GM18909 (cell line): ENCODE results near the gene GCNA.
"Not testable (repeated sequence)": the region's sequence is repeated elsewhere in the genome, so short reads cannot be mapped to it uniquely, and the experiment has no call there.

Experiments
- ATAC-seq: cut with Tn5 transposase; IDR thresholded peaks from one replicate; pipeline ENCODE4 v1.9.1; 2021; ENCODE audit warnings: mild to moderate bottlenecking; ENCODE audit not compliant: unreplicated experiment, poor library complexity

Gene GCNA

GRCh38 chrX:71556036-71556435 is 22.2 kb upstream of the GCNA start:
- ATAC-seq: no peak

GRCh38 chrX:71558920-71559319 is 19.3 kb upstream of the GCNA start:
- no peak for ATAC-seq

GRCh38 chrX:71559773-71560172 is 18.5 kb upstream of the GCNA start:
- ATAC-seq: not testable (repeated sequence)

- ATAC-seq: no peak
Observed at GRCh38 chrX:71563921-71564320, 14.3 kb upstream of the GCNA start.

GRCh38 chrX:71565474-71566041 is 12.7 kb upstream of the GCNA start:
- ATAC-seq: no peak

GRCh38 chrX:71571390-71571789 is 6.8 kb upstream of the GCNA start:
- not testable (repeated sequence) for ATAC-seq

GRCh38 chrX:71573590-71573989 is 4.6 kb upstream of the GCNA start:
- no peak for ATAC-seq

GRCh38 chrX:71577682-71578081 is 555 bp upstream of the GCNA start:
- no peak for ATAC-seq

GRCh38 chrX:71579136-71579989 is 1.1 kb downstream of the GCNA start:
- ATAC-seq: no peak

GRCh38 chrX:71579990-71580380 is 1.7 kb downstream of the GCNA start:
- no peak for ATAC-seq

GRCh38 chrX:71581210-71581609 is 3.0 kb downstream of the GCNA start:
- ATAC-seq: no peak

- ATAC-seq: no peak
Observed at GRCh38 chrX:71586929-71587328, 8.7 kb downstream of the GCNA start.

GRCh38 chrX:71593210-71593609 is 15.0 kb downstream of the GCNA start:
- not testable (repeated sequence) for ATAC-seq

GRCh38 chrX:71599965-71600364 is 21.7 kb downstream of the GCNA start:
- no peak for ATAC-seq

- no peak for ATAC-seq
Observed at GRCh38 chrX:71603618-71604017, 25.4 kb downstream of the GCNA start.

- no peak for ATAC-seq
Observed at GRCh38 chrX:71604141-71604540, 25.9 kb downstream of the GCNA start.

GRCh38 chrX:71604796-71605568 is 26.7 kb downstream of the GCNA start:
- no peak for ATAC-seq

- no peak for ATAC-seq
Observed at GRCh38 chrX:71606536-71607216, 28.4 kb downstream of the GCNA start.

- ATAC-seq: no peak
Observed at GRCh38 chrX:71607488-71607887, 29.3 kb downstream of the GCNA start.

- ATAC-seq: no peak
Observed at GRCh38 chrX:71609095-71609750, 31.0 kb downstream of the GCNA start.
